Stimulated activated CD4-positive, alpha-beta T cell treated with anti-CD3 and anti-CD28 coated beads, TNF-alpha, amount 100 ng/mL, for 4 hours (primary cell): Measurements from ENCODE around the gene MTUS2.

Source experiments
- DNase-seq, 3 experiments: peaks; one replicate each; pipeline ENCODE4 v3.0.0-alpha.2; 2020; ENCODE audit warnings: low read depth in 3 of 3

The MTUS2 gene

DNA sequence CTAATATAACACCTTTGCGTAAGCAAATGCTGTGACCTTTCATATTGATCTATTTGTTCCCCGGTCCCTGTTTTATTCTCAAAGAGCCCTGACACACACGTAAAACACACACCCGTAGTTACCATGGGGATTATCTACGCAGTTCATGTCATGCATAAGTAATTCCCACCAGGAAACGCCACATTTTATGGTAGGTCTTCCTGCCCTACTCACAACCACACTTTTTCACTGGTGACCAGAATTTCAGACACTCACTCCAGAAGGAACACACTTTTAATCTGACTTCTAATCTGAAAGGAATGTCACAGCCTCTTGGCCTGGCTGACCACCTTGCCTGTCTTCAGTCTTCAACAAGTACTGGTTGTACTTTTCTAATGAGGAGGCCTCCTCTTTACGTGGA is 728.6 kb downstream of the MTUS2 start:
- no peak for DNase-seq

DNA sequence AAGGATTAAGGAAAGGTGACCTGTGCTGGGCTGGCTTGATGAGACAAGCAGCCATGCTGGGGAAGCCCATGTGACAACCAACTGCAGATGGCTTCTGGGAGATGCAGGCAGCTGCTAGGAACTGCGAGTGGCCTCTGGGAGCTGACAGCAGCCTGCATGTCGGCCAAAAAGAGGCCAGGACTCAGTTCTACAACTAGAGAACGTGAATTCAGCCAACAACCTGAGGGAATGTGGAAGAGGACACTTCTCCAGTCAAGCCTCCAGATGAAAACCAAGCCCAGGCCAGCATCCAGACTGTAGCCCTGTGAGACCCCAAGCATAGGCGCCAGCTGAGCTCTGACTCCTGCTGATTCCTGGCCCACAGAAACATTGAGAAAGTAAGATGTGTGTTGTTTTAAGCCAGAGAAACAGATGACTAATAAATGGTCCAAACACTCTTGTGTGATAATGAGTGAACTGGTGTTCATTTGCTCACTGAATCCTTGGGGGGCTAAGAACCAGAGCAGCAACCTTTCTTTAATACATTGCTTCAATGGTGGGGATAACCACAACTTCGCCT is 730.4 kb downstream of the MTUS2 start:
- no peak for DNase-seq

DNA sequence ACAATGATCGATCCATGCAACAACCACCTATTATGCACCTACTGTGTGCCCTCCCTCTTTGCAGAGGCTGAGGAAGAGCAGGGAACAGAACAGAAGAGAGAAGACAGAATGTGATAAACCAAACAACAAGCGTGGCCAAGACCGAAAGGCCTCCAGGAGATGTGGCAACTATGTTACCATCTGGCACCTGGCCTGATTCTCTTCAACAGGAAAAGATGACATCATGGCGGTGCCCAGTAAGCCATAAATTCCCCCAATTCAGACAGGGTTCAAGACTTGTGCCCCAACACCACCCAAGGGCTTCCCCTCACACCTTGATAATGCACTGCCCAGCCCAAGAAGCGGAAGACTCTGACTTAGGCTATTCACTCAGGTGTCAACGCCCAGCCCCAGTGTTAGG is 731.1 kb downstream of the MTUS2 start:
- DNase-seq: no peak
